C4-2B (cell line): ENCODE measurements around the gene ZNF385B.

Experiments
- H3K27ac ChIP-seq: fragments of 450-650 bp; 2 replicates; pipeline ENCODE4 v1.5.1; 2017
- ZFX ChIP-seq: fragments of 450-650 bp; IDR thresholded peaks from 2 replicates; pipeline ENCODE4 v1.6.1; 2017
- TF ChIP-seq, protein P1 (sequence below): fragments of 450-650 bp; conservative IDR thresholded peaks from 2 replicates; pipeline ENCODE4 v1.5.1; 2017; ENCODE audit warnings: mild to moderate bottlenecking

The ZNF385B gene

DNA sequence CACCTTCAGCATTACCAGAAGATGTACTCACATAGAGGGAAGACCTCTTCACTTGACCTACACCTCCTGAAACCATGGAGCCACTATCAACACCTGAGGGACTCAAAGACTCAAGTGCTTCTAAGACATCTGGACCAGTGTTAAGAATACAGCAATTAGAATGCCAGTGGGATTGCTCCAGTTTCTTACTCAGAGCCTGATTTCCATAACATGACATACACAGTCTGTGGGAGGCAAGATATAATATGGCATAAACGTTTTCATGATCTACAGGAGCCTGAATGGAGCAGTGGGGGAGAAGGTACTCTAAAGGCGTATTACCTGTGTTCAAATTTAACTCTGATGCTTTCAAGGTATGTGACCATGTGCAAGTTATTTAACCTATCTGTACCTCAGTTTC is 57.2 kb downstream of the ZNF385B start:
- H3K27ac ChIP-seq = no peak overlapping the region
- no peak for TF ChIP-seq ZFX
- TF ChIP-seq, protein P1, sequence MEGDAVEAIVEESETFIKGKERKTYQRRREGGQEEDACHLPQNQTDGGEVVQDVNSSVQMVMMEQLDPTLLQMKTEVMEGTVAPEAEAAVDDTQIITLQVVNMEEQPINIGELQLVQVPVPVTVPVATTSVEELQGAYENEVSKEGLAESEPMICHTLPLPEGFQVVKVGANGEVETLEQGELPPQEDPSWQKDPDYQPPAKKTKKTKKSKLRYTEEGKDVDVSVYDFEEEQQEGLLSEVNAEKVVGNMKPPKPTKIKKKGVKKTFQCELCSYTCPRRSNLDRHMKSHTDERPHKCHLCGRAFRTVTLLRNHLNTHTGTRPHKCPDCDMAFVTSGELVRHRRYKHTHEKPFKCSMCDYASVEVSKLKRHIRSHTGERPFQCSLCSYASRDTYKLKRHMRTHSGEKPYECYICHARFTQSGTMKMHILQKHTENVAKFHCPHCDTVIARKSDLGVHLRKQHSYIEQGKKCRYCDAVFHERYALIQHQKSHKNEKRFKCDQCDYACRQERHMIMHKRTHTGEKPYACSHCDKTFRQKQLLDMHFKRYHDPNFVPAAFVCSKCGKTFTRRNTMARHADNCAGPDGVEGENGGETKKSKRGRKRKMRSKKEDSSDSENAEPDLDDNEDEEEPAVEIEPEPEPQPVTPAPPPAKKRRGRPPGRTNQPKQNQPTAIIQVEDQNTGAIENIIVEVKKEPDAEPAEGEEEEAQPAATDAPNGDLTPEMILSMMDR = no peak

GRCh38 chr2:179802051-179802882 is 59.1 kb downstream of the ZNF385B start:
- no peak overlapping the region for H3K27ac ChIP-seq
- TF ChIP-seq, protein P1 = no peak
- TF ChIP-seq ZFX = no peak

DNA sequence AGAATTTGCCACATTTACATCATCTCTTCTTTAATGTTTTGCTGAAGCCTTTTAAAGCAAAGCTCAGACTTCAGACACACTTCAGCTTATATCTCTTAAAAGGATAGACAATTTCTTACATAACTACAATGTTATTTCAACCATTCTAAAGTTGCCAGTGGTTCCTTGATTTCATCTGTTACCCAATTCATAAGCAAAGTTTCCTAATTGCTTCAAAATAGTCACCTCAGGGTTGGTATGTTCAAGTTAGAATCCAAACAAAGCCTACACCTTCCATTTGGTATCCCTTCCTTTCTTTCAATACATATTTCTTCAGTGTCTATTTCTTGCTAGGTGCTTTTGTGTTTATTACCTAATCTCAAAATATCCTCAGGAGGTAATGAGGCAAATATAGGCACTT is 60.6 kb downstream of the ZNF385B start:
- TF ChIP-seq, protein P1 = no peak
- no peak for TF ChIP-seq ZFX
- no peak overlapping the region for H3K27ac ChIP-seq

GRCh38 chr2:179796213-179797007 is 65.0 kb downstream of the ZNF385B start:
- TF ChIP-seq ZFX = no peak
- TF ChIP-seq, protein P1 = no peak
- no peak overlapping the region for H3K27ac ChIP-seq

- no peak overlapping the region for H3K27ac ChIP-seq
- TF ChIP-seq, protein P1 = no peak
- TF ChIP-seq ZFX = no peak
Observed at GRCh38 chr2:179793902-179794301, 67.5 kb downstream of the ZNF385B start.

GRCh38 chr2:179793238-179793637 is 68.2 kb downstream of the ZNF385B start:
- TF ChIP-seq, protein P1 = no peak

More at GRCh38 chr2:179793238-179793637, 68.2 kb downstream of the ZNF385B start:
- no peak overlapping the region for H3K27ac ChIP-seq
